Activated CD4-positive, alpha-beta memory T cell treated with anti-CD3 and anti-CD28 coated beads for 36 hours (primary cell): Measurements from ENCODE around the gene POLG. TPM values are rescaled to one million over a fixed set of nuclear protein-coding genes. Genes with fewer than 3 reads are reported as not detected.

Source experiments
- CTCF ChIA-PET: fragments of 350-600 bp; sonication (Branson Sonifier 250); formaldehyde crosslinking; loops from one replicate; lab custom pipeline; 2021; ENCODE audit warnings: antibody characterized with exemption, inconsistent platforms; lab: Charles Lee
- POLR2A ChIA-PET: fragments of 350-600 bp; sonication (Branson Sonifier 250); formaldehyde crosslinking; loops from one replicate; lab custom pipeline; 2021; ENCODE audit warnings: antibody characterized with exemption; lab: Charles Lee
- DNase-seq: peaks from one replicate; pipeline ENCODE4 v3.0.0-alpha.2; 2020
- H3K27ac Mint-ChIP-seq: one replicate; pipeline ENCODE4 v1.8.0; 2021; ENCODE audit warnings: mixed read lengths
- H3K27me3 Mint-ChIP-seq: one replicate; pipeline ENCODE4 v1.8.0; 2021; ENCODE audit warnings: mixed read lengths
- H3K36me3 Mint-ChIP-seq: one replicate; pipeline ENCODE4 v1.8.0; 2021; ENCODE audit warnings: mixed read lengths
- H3K4me1 Mint-ChIP-seq: one replicate; pipeline ENCODE4 v1.8.0; 2021; ENCODE audit warnings: low read depth, mixed read lengths
- H3K4me3 Mint-ChIP-seq: one replicate; pipeline ENCODE4 v1.8.0; 2021; ENCODE audit warnings: mild to moderate bottlenecking, mixed read lengths
- H3K9me3 Mint-ChIP-seq: one replicate; pipeline ENCODE4 v1.8.0; 2021; ENCODE audit warnings: mixed read lengths
- intact Hi-C: fragments of 100-400 bp; cut with micrococcal nuclease; formaldehyde crosslinking; loops from one replicate; pipeline ENCODE4 v1.15.1; 2023
- total RNA-seq, 2 experiments: library from RNA; stranded (reverse); gene quantifications; one replicate each; pipeline ENCODE4 v1.2.3, GENCODE V29; 2021

The POLG gene
- 10 to 100 TPM; 94.8 to 97.4 TPM for total RNA-seq

DNA sequence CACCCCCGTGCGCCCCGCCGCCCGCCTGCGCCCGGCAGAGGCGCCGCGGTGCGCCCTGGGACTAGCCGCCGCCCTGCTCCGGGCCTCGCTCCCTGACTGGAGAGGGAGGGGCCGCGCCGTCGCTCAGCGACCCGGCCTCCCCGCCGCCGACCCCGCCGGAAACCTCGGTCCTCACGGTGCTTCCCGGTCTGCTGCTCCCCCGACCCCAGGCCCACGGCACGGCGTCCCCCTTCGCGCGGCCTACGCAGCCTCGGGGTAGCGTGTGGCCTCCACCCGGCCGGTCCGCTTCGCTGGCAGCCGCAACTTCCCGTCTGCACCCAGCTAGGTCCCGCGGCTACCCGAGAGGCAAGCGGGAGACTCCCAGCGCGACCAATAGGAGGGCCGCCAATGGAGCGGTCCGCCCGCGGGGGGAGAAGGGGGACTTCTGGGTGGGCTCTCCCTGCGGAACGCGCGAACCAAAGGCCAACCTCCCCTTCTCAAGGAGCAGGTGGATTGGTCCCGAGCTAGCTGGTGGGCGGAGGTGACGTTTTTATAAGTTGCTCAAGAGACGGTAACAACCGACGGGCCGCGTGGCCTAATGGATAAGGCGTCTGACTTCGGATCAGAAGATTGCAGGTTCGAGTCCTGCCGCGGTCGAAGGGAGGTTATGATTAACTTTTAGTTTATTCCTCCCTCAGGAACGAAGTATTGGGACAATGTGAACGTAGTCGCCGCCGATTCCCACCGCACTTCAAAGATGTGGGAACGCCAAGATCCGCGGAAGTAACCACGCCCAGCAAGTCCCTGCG, at the start of gene POLG:
Gene POLG (minus strand): TSS at position 315 of the 788 bp plus-strand sequence. CDS start 1,070 bp downstream, outside the sequence.
- H3K9me3 Mint-ChIP-seq = peaks cover 4% of the 10 kb centered on the region
- intact Hi-C loops = loop anchor here (1.0 to 10.0 kb wide), 6 partner anchors 91 to 710 kb away; partner anchors contain the start of genes AEN, FANCI, MFGE8 and TICRR
- ChIA-PET POLR2A (interaction anchor here (1.0 kb wide), 1 partner anchor 241 kb away, joined by 4 read pairs; the partner anchor contains the start of gene TICRR), CTCF (interaction anchor here (1.4 to 6.6 kb wide), 3 partner anchors 24 to 128 kb away, joined by 4 to 58 read pairs (median 19); no protein-coding TSS in a partner anchor)
- H3K27ac Mint-ChIP-seq = peak within 1 kb of the TSS; percentile 93
- peak; percentile 99 for DNase-seq
- peaks cover 37% of the 10 kb centered on the region for H3K36me3 Mint-ChIP-seq
- peak within 1 kb of the TSS; percentile 85 for H3K4me3 Mint-ChIP-seq
- H3K27me3 Mint-ChIP-seq = peaks cover 4% of the 10 kb centered on the region
- peaks cover 50% of the 10 kb centered on the region for H3K4me1 Mint-ChIP-seq

DNA sequence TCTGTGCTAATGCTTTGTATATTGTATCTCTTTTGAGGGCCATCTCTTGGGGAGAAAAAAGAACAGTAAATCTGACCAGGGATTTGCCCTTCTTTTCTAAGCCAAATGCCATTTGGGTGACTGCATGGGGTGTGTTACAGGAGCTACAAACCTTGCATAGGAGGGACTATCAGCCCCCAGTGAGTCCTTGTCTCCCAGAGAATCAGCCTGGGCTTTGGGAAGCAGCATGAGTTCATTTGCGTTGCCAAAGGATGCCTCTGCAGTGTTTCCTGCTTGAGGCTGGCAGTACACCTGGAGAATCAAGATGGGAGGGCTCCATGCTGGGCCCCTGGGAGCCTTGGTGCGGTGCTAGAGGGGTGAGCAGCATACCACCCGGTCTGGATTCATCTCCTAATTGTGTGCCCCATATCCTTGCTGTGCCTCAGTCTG, 49.6 kb upstream of the POLG start:
- Mint-ChIP-seq H3K36me3 (no peaks in the 10 kb centered on the region), H3K4me1 (no peaks in the 10 kb centered on the region), H3K9me3 (no peaks in the 10 kb centered on the region), H3K4me3 (no peak overlapping the region), H3K27me3 (peaks cover 34% of the 10 kb centered on the region), H3K27ac (no peak overlapping the region)
- CTCF ChIA-PET = interaction anchor here (1.6 kb wide), 1 partner anchor 25 kb away, joined by 4 read pairs; no protein-coding TSS in a partner anchor
- intact Hi-C loops = no loop called here
- POLR2A ChIA-PET = no interaction called here
- DNase-seq = no peak

DNA sequence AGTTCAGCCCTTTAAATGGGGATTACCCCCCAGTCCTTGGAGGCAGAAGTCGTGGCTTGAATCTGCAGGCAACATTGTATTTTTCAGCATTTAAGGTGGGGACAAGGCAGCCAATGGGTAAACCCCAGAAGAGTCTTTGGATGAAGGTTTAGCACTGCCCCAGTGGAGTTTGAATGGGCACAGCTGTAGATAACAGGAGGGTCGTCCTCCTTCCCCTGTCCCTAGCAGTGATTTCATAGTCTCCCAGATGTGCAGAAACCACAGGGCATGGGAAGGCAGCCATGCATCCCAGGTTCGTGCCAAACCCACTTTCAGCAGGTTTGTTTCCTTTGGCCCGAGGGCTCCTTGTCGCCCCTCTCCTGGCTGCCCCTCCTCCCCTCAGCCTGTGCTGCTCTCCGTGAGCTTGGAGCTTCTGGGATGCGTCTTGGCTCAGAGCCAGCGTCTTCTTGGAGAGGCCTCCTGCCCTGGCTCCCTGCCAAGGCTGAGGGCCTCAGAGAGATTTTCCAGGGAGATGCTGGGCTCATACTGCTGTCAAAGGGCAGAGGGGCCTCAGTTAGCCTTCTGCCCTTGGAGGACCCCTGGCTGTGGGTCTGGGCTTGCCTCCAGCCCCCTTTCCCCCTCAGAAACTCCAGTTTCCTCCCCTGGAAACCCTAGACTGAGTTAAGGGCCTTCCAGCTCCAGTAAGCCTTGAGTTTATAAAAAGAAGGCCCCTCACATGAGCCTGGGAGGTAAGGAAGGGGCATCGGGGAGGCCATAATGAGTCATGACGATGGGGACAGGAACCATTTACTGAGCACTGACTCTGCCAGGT, 48.9 kb upstream of the POLG start:
- no peak for DNase-seq
- Mint-ChIP-seq H3K36me3 (no peaks in the 10 kb centered on the region), H3K4me1 (no peaks in the 10 kb centered on the region), H3K4me3 (no peak overlapping the region), H3K9me3 (no peaks in the 10 kb centered on the region), H3K27me3 (peaks cover 32% of the 10 kb centered on the region), H3K27ac (no peak overlapping the region)
- CTCF ChIA-PET = interaction anchor here (1.6 kb wide), 1 partner anchor 24 kb away, joined by 4 read pairs; no protein-coding TSS in a partner anchor
- POLR2A ChIA-PET = no interaction called here
- intact Hi-C loops = no loop called here

DNA sequence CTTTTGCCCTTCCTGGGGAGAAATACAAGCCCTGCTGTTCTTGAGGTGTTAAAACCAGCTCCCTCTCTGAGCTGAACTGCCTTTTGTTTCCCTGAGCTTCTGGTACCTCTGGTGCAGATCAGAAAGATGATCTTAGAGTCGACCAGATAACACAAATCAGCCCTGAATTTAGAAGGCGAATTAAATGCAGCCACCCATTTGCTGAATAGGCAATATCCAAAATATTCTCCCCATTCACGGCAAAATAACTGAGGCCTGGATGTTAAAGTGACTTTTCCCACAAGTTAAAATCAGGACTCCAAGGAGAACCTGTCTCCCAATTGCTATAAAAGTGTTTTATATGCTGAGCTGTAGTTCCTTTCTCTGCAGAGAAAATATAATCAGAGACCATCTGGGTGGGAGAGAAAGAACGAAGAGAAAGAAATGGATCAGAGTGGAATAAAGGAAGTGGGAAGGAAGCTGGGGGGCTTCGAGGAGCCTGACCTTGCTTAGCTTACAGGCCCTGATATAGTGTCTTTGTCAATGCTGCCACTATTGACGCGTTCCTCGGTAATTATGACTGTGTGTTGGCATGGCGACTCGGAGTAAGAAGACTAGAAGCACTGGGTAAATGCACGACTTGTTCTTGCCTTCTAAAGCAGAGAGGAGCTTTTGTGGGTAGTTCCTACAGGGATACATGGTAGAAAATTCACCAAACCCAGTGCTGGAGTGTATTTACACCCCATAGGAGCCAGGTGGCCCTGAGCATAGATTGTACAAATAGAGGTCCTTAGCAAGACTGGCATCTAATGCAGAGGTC, 47.5 kb upstream of the POLG start:
- DNase-seq = no peak
- Mint-ChIP-seq H3K4me3 (no peak overlapping the region), H3K27ac (no peak overlapping the region), H3K27me3 (peaks cover 45% of the 10 kb centered on the region), H3K36me3 (no peaks in the 10 kb centered on the region), H3K4me1 (peaks cover 4% of the 10 kb centered on the region), H3K9me3 (no peaks in the 10 kb centered on the region)
- POLR2A ChIA-PET = no interaction called here
- CTCF ChIA-PET = interaction anchor here (0.6 to 1.3 kb wide), 3 partner anchors 23 to 74 kb away, joined by 5 read pairs; no protein-coding TSS in a partner anchor
- intact Hi-C loops = no loop called here

DNA sequence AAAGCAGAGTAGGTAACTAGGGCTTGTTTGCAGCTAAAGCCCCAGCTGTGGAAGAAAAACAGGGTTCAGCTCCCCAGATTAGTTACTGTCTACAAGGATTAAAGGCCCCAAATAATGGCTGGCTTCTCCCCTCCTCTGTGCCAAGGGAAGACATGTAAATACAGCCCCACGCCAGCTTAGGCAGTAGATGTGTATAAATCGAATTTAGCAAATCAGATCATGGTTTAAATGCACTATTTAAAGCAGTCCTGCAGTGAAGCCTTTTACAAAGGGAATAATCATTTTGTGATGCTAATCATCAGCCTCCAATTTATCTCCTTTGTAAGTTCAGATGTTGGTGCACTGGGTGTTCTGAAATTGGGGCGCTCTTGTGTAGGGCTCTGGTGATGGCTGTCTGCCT, 46.7 kb upstream of the POLG start:
- POLR2A ChIA-PET = no interaction called here
- CTCF ChIA-PET = no interaction called here
- no peaks in the 10 kb centered on the region for H3K9me3 Mint-ChIP-seq
- H3K4me1 Mint-ChIP-seq = peaks cover 4% of the 10 kb centered on the region
- intact Hi-C loops = no loop called here
- H3K36me3 Mint-ChIP-seq = no peaks in the 10 kb centered on the region
- H3K4me3 Mint-ChIP-seq = no peak overlapping the region
- H3K27ac Mint-ChIP-seq = no peak overlapping the region
- DNase-seq = no peak
- H3K27me3 Mint-ChIP-seq = peaks cover 53% of the 10 kb centered on the region

DNA sequence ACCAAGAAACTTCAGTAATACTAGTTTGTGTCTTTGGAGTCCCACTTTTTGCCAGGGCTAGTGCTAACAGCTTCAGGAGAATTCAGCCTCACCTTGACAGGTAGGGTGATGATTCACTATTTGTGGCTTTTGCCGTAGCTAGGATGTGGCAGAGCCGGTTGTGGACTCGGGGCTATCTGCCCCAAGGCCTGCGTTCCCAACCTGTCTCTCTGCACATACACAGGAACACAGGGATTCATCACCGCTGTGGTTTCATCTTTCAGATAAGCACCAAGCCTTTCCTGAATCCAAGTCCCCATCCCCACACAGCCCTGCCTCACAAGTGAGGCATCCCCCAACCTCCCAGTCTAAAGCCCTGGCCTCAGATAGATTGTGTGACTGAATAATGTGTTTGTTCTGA, 45.2 kb upstream of the POLG start:
- ChIA-PET POLR2A (no interaction called here), CTCF (interaction anchor here (0.8 to 6.6 kb wide), 2 partner anchors 21 to 39 kb away, joined by 3 to 57 read pairs; no protein-coding TSS in a partner anchor)
- no peaks in the 10 kb centered on the region for H3K36me3 Mint-ChIP-seq
- no peaks in the 10 kb centered on the region for H3K9me3 Mint-ChIP-seq
- peaks cover 4% of the 10 kb centered on the region for H3K4me1 Mint-ChIP-seq
- peaks cover 63% of the 10 kb centered on the region for H3K27me3 Mint-ChIP-seq
- no peak overlapping the region for H3K4me3 Mint-ChIP-seq
- no peak overlapping the region for H3K27ac Mint-ChIP-seq
- DNase-seq = no peak
- intact Hi-C loops = no loop called here

DNA sequence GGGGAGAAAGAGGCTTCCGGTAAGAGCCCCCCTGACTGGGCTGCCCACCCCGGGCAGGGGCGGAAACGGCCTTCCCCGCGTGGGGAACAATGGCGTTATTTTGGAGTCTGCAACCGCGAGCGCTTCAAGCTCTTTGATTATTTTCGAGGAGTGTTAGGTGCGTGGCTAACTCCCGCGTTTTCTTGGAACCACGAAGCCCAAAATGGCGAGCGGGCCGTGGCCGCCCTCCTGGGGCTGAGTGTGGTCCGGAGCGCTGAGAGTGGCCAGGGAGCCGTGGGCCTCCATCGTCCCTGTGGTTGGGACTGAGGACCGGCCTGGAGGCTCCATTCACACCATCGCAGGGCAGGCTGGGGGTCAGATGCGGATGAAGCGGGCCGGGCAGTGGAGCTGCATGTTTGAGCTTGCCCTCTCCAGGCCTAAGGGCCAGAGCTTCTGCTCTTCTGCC, 44.6 kb upstream of the POLG start:
- Mint-ChIP-seq H3K4me3 (no peak overlapping the region), H3K36me3 (no peaks in the 10 kb centered on the region), H3K4me1 (peaks cover 4% of the 10 kb centered on the region), H3K9me3 (no peaks in the 10 kb centered on the region), H3K27ac (no peak overlapping the region), H3K27me3 (peaks cover 68% of the 10 kb centered on the region)
- intact Hi-C loops = no loop called here
- POLR2A ChIA-PET = interaction anchor here (1.2 kb wide), 1 partner anchor 14 kb away, joined by 3 read pairs; no protein-coding TSS in a partner anchor
- no peak for DNase-seq
- CTCF ChIA-PET = interaction anchor here (0.8 to 6.6 kb wide), 2 partner anchors 20 to 39 kb away, joined by 3 to 57 read pairs; no protein-coding TSS in a partner anchor

DNA sequence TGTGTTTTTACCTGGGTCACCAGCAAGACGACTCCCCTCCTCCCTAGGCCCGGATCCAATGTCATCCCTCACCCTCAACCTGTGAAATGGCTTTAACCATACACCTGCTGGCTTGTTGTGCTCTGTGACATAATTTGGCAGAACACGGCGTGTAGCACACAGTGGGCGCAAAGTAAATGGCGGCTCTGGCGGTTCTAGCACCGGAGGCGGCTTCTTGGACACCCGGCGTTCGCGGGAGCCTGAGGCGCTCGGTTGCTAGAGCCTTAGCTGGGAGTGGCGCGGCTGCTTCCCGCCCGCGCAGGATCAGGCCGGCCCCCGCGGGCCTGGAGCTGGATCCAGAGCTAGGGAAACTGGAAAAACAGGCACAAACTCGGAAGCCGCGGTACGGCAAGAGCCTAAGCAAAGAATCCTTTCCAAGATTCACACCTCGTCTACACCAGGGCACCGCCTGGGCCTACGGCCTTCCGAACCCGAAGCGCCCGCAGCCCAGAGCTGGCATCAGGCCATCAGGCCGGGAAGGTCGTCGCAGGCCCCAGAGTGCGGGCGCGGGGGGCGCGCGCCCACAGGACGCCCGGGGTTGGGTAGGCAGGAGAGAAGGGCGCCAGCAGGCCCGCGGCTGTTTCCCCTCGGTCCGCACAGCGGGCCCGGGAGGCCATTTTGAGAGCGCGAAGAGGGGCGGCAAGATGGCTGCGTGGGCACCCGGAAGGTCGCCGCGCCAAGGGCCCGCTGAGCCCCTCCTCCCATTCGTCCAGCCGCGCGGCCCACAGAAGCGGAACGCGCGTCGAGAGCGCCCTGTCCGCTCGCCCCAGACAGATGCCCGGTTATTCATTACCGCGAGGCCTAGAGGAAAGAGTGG, 43.9 kb upstream of the POLG start:
- H3K27ac Mint-ChIP-seq = peak overlapping the region; percentile 59

DNA sequence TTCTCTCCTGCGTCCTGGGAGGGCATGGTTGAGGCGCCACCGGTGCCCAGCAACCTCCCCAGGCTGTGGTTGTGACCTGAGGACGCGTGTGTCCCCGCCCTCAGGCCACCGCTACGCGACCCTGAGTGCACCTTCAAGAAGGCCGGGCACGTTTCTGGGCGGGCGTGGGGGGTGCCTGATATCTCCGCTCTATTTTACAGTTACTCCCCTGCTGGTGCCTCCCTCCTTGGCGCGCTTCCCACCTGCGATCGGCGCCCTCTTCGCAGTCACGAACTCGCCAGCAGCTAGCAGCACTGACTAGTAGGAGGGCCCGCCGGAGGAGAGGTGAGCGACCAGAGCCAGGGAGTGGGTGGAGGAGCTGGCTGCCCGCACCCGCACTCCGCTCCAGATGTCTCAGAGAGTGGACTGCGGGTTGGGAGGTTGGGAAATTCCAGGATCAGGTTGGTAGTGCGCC, 43.2 kb upstream of the POLG start:
- POLR2A ChIA-PET = interaction anchor here (0.7 to 1.2 kb wide), 3 partner anchors 11 to 14 kb away, joined by 3 read pairs; no protein-coding TSS in a partner anchor
- H3K27me3 Mint-ChIP-seq = peaks cover 75% of the 10 kb centered on the region
- intact Hi-C loops = loop anchor here (2.0 kb wide), 1 partner anchor 29 kb away; no protein-coding TSS in a partner anchor
- CTCF ChIA-PET = interaction anchor here (1.2 to 6.6 kb wide), 2 partner anchors 19 to 23 kb away, joined by 4 to 57 read pairs; no protein-coding TSS in a partner anchor
- no peaks in the 10 kb centered on the region for H3K9me3 Mint-ChIP-seq
- no peaks in the 10 kb centered on the region for H3K36me3 Mint-ChIP-seq
- no peak overlapping the region for H3K27ac Mint-ChIP-seq
- H3K4me3 Mint-ChIP-seq = peak overlapping the region; percentile 64
- DNase-seq = no peak
- peaks cover 4% of the 10 kb centered on the region for H3K4me1 Mint-ChIP-seq

More for the DNA sequence above, 43.9 kb upstream of the POLG start:
- Mint-ChIP-seq H3K4me3 (peak overlapping the region; percentile 64), H3K27me3 (peaks cover 74% of the 10 kb centered on the region), H3K4me1 (peaks cover 4% of the 10 kb centered on the region), H3K9me3 (no peaks in the 10 kb centered on the region), H3K36me3 (no peaks in the 10 kb centered on the region)
- POLR2A ChIA-PET = interaction anchor here (0.7 to 1.2 kb wide), 3 partner anchors 12 to 15 kb away, joined by 3 read pairs; no protein-coding TSS in a partner anchor
- DNase-seq = no peak
- intact Hi-C loops = no loop called here
- CTCF ChIA-PET = interaction anchor here (0.8 to 6.6 kb wide), 3 partner anchors 20 to 40 kb away, joined by 3 to 57 read pairs (median 4); no protein-coding TSS in a partner anchor
